HepG2 (cell line): Measurements from ENCODE around the gene PLK3. TPM values are rescaled to one million over a fixed set of nuclear protein-coding genes. Genes with fewer than 3 reads are reported as not detected.

Experiments used
- BCL3 ChIP-seq: sonication (generic); formaldehyde crosslinking; IDR thresholded peaks from 2 replicates; pipeline ENCODE4 v1.5.1; 2020; ENCODE audit warnings: mild to moderate bottlenecking, missing genetic modification reagents, moderate library complexity
- CC2D1A ChIP-seq: sonication (generic); formaldehyde crosslinking; IDR thresholded peaks from 2 replicates; pipeline ENCODE4 v1.8.1; 2023; ENCODE audit warnings: mild to moderate bottlenecking, missing genetic modification reagents
- FOSL2 ChIP-seq: sonication (generic); formaldehyde crosslinking; IDR thresholded peaks from 2 replicates; pipeline ENCODE4 v1.4.0; 2020; ENCODE audit warnings: missing genetic modification reagents
- GMEB2 ChIP-seq: IDR thresholded peaks from 2 replicates; pipeline ENCODE4 v1.6.1; 2016; ENCODE audit warnings: missing biosample characterization, missing genetic modification reagents, low read depth
- ONECUT2 ChIP-seq: sonication (generic); formaldehyde crosslinking; IDR thresholded peaks from 2 replicates; pipeline ENCODE4 v1.4.0; 2020; ENCODE audit warnings: missing genetic modification reagents
- PCBP1 ChIP-seq: fragments of 200-400 bp; formaldehyde crosslinking; IDR thresholded peaks from 2 replicates; pipeline ENCODE4 v1.6.1; 2017; ENCODE audit warnings: mild to moderate bottlenecking, low read depth, low read length, borderline replicate concordance
- TAF1 ChIP-seq: sonication (generic); formaldehyde crosslinking; IDR thresholded peaks from 2 replicates; pipeline ENCODE4 v1.4.0; 2020; ENCODE audit warnings: missing genetic modification reagents
- TEAD3 ChIP-seq: optimal IDR thresholded peaks from 2 replicates; pipeline ENCODE3; 2016; ENCODE audit warnings: borderline replicate concordance
- TFE3 ChIP-seq: IDR thresholded peaks from 2 replicates; pipeline ENCODE4 v1.6.1; 2016
- TMF1 ChIP-seq: sonication (generic); formaldehyde crosslinking; IDR thresholded peaks from 2 replicates; pipeline ENCODE4 v1.8.1; 2022; ENCODE audit warnings: low read depth, missing genetic modification reagents
- ZNF33A ChIP-seq: sonication (generic); formaldehyde crosslinking; IDR thresholded peaks from 2 replicates; pipeline ENCODE4 v1.5.1; 2020; ENCODE audit warnings: missing genetic modification reagents, mild to moderate bottlenecking, moderate library complexity, borderline replicate concordance
- ZNF432 ChIP-seq: sonication (generic); formaldehyde crosslinking; IDR thresholded peaks from 2 replicates; pipeline ENCODE4 v1.5.0; 2020; ENCODE audit warnings: missing genetic modification reagents, mild to moderate bottlenecking, borderline replicate concordance
- ZNF512 ChIP-seq: sonication (generic); formaldehyde crosslinking; IDR thresholded peaks from 2 replicates; pipeline ENCODE4 v1.4.0; 2020; ENCODE audit warnings: mild to moderate bottlenecking, missing genetic modification reagents
- ZNF747 ChIP-seq: sonication (generic); formaldehyde crosslinking; IDR thresholded peaks from 2 replicates; pipeline ENCODE4 v1.8.1; 2023; ENCODE audit warnings: missing genetic modification reagents, mild to moderate bottlenecking, borderline replicate concordance
- ZNF878 ChIP-seq: sonication (generic); formaldehyde crosslinking; IDR thresholded peaks from 2 replicates; pipeline ENCODE4 v1.8.1; 2023; ENCODE audit warnings: mild to moderate bottlenecking, missing genetic modification reagents, moderate library complexity
- ZSCAN31 ChIP-seq: sonication (generic); formaldehyde crosslinking; IDR thresholded peaks from 2 replicates; pipeline ENCODE4 v1.5.0; 2020; ENCODE audit warnings: low read depth, mild to moderate bottlenecking, missing genetic modification reagents
- polyA plus RNA-seq, 8 experiments: library from polyadenylated mRNA; depleted of rRNA in 3 of 8; stranded (reverse) in 7 of 8; unstranded in 1 of 8; fragments of >200 nt; fragmentation: Illumina TruSeq in 4 of 8; extraction: Trizol in 4 of 8; gene quantifications; 2 replicates each; pipeline versions ENCODE4 v1.2.1 to v1.2.3, GENCODE V29; 2011 to 2016; ENCODE audit warnings: low read depth in 4 of 8, missing spikeins in 1 of 8, mixed read lengths in 1 of 8; ENCODE audit not compliant: insufficient read depth in 1 of 8
- total RNA-seq, 5 experiments: library from RNA; depleted of rRNA; stranded (reverse); fragments of >200 nt; fragmentation: Illumina TruSeq; extraction: Trizol; gene quantifications; 2 replicates each; pipeline ENCODE4 v1.2.3, GENCODE V29; 2016; ENCODE audit warnings: low read depth in 1 of 5
- TF ChIP-seq, protein P1 (sequence below): IDR thresholded peaks from 2 replicates; pipeline ENCODE4 v1.6.1; 2016; ENCODE audit warnings: control low read depth

PLK3 gene
- total and polyA plus RNA-seq, 2 of the 13 experiments (the other 11 are each of a cell fraction or from before 2014, with no cell fraction given) = 9.8 to 16.9 TPM

GRCh38 chr1:44784094-44785028, 15.8 kb upstream of the PLK3 start (continued):
- TF ChIP-seq GMEB2 (CRISPR knock-in tag) = no peak; the same call in 1 of the 2 replicates
- TF ChIP-seq PCBP1 = no peak
- TF ChIP-seq FOSL2 (CRISPR knock-in tag) = 0 out of 2 replicates have a peak, but pooled peaks have one; percentile 11
- TF ChIP-seq, protein P1, sequence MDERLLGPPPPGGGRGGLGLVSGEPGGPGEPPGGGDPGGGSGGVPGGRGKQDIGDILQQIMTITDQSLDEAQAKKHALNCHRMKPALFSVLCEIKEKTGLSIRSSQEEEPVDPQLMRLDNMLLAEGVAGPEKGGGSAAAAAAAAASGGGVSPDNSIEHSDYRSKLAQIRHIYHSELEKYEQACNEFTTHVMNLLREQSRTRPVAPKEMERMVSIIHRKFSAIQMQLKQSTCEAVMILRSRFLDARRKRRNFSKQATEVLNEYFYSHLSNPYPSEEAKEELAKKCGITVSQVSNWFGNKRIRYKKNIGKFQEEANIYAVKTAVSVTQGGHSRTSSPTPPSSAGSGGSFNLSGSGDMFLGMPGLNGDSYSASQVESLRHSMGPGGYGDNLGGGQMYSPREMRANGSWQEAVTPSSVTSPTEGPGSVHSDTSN (CRISPR knock-in tag) = no peak
- no peak for TF ChIP-seq ONECUT2 (CRISPR knock-in tag)
- TF ChIP-seq ZNF512 = no peak
- TF ChIP-seq TFE3 = no peak; the same call in 1 of the 2 replicates
- TF ChIP-seq ZNF878 = no peak
- peak; percentile 51; the same call in 1 of the 2 replicates for TF ChIP-seq TMF1
- 0 out of 2 replicates have a peak, but pooled peaks have one; percentile 67 for TF ChIP-seq ZNF747 (CRISPR knock-in tag)
- TF ChIP-seq ZNF432 (CRISPR knock-in tag) = no peak
- peak; percentile 70 for TF ChIP-seq TAF1
- no peak for TF ChIP-seq CC2D1A
- no peak for TF ChIP-seq BCL3 (CRISPR knock-in tag)
- TF ChIP-seq ZSCAN31 (CRISPR knock-in tag) = no peak
- TF ChIP-seq TEAD3 (CRISPR knock-in tag) = no peak
- no peak for TF ChIP-seq ZNF33A
